H1 (cell line): Measurements from ENCODE around the gene BACE2.

Experiments used
- CEBPB ChIP-seq: IDR thresholded peaks from 2 replicates; pipeline ENCODE4 v1.6.1; 2012; ENCODE audit warnings: low read depth, low read length
- CTCF ChIP-seq, 3 experiments: IDR thresholded peaks; 1 replicate in 2 of 3; 2 replicates in 1 of 3; pipeline versions ENCODE4 v1.5.1 to v1.6.1; 2011; ENCODE audit warnings: low read length in 3 of 3, mild to moderate bottlenecking in 3 of 3, inconsistent platforms in 2 of 3, low read depth in 1 of 3, moderate library complexity in 1 of 3; ENCODE audit not compliant: insufficient read depth in 1 of 3; ENCODE audit errors: control extremely low read depth in 1 of 3
- EZH2 ChIP-seq: fragments of 200-600 bp; sonication (generic); IDR thresholded peaks from 2 replicates; pipeline ENCODE4 v1.7.1; 2012; ENCODE audit warnings: low read depth, mild to moderate bottlenecking, moderate library complexity, low read length, inconsistent platforms; ENCODE audit not compliant: severe bottlenecking
- JUND ChIP-seq: IDR thresholded peaks from 2 replicates; pipeline ENCODE4 v1.6.1; 2011; ENCODE audit warnings: mild to moderate bottlenecking, improper control_type of control experiment, low read length
- KDM1A ChIP-seq: fragments of 200-600, 300-600 bp; sonication (generic); IDR thresholded peaks from 2 replicates; pipeline ENCODE4 v1.7.1; 2016; ENCODE audit warnings: mild to moderate bottlenecking, low read length, borderline replicate concordance
- POLR2AphosphoS5 ChIP-seq: IDR thresholded peaks from 2 replicates; pipeline ENCODE4 v1.6.1; 2011; ENCODE audit warnings: low read depth, low read length
- POU5F1 ChIP-seq: IDR thresholded peaks from 2 replicates; pipeline ENCODE4 v1.6.1; 2011; ENCODE audit warnings: low read depth, mild to moderate bottlenecking, low read length, moderate library complexity
- SIN3A ChIP-seq, 2 experiments: IDR thresholded peaks in 1 of 2; conservative IDR thresholded peaks in 1 of 2; 2 replicates each; pipeline ENCODE4 v1.6.1; 2011 to 2012; ENCODE audit warnings: low read length in 2 of 2, improper control_type of control experiment in 1 of 2, low read depth in 1 of 2, mild to moderate bottlenecking in 1 of 2
- SUZ12 ChIP-seq: fragments of 200-600 bp; sonication (generic); IDR thresholded peaks from 2 replicates; pipeline ENCODE4 v1.6.1; 2012; ENCODE audit warnings: mild to moderate bottlenecking, inconsistent platforms, low read length, moderate library complexity, mixed read lengths
- TAF1 ChIP-seq: IDR thresholded peaks from 2 replicates; pipeline ENCODE4 v1.6.1; 2011; ENCODE audit warnings: mild to moderate bottlenecking, low read depth, low read length

- TF ChIP-seq POLR2AphosphoS5 (no peak), SIN3A (conservative IDR thresholded peaks at IDR 0.05 in 1 of 2, IDR thresholded peaks at IDR 0.05 in 1 of 2; ENCODE audit: low read depth in 1 of 2, low read length in 2 of 2) (no peak), CEBPB (no peak), CTCF (IDR thresholded peaks at IDR 0.05; ENCODE audit: control extremely low read depth in 1 of 3, insufficient read depth in 1 of 3, low read depth in 1 of 3, low read length in 3 of 3) (peak in 2 of 3 experiments; percentile 1 to 11; a peak in 2 of 4 replicates), KDM1A (peak; percentile 66; the same call in 1 of the 2 replicates), JUND (no peak), SUZ12 (no peak), TAF1 (no peak), EZH2 (no peak), POU5F1 (no peak)
Observed at GRCh38 chr21:41147096-41147978, 20.6 kb upstream of the BACE2 start.
